ENCODE measurements around the gene SH3RF2. TPM values are rescaled to one million over a fixed set of nuclear protein-coding genes. Genes with fewer than 3 reads are reported as not detected.

The SH3RF2 gene
- total and polyA plus RNA-seq, 7 experiments from 2014 or later, result 0.22 to 0.61 TPM; not detected in 5

GRCh38 chr5:146018514-146019375 is 82.4 kb downstream of the SH3RF2 start:
- Mint-ChIP-seq H3K9me3 (peaks cover 0 to 7% (median 2%) of the 10 kb centered on the region in 11 donors), H3K27me3 (peaks cover 0 to 6% (median 3%) of the 10 kb centered on the region in 5 donors), H3K4me1 (peaks cover 0 to 7% (median 0%) of the 10 kb centered on the region in 7 donors), H3K27ac (no peak overlapping the region), H3K36me3 (no peaks in the 10 kb centered on the region), H3K4me3 (no peak overlapping the region)
- Histone ChIP-seq H3K27me3 (ENCODE audit: control insufficient read depth in 2 of 2, insufficient read depth in 2 of 2, low read length in 2 of 2) (no peaks in the 10 kb centered on the region), H3K36me3 (ENCODE audit: control insufficient read depth in 2 of 3, insufficient read depth in 3 of 3, low read length in 3 of 3) (no peaks in the 10 kb centered on the region), H3K4me3 (ENCODE audit: low read length) (no peak overlapping the region), H3K9me3 (ENCODE audit: control insufficient read depth in 2 of 3, low read length in 3 of 3) (no peaks in the 10 kb centered on the region), H3K27ac (ENCODE audit: low read depth, low read length) (no peak overlapping the region), H3K4me1 (ENCODE audit: control insufficient read depth in 2 of 2, insufficient read depth in 2 of 2, low read length in 2 of 2) (no peaks in the 10 kb centered on the region)
- CTCF ChIA-PET, result no interaction called here
- intact Hi-C loops (cut with micrococcal nuclease), result no loop called here
- POLR2A ChIA-PET, result no interaction called here
- ATAC-seq (no peak), DNase-seq (no peak)

GRCh38 chr5:146020100-146020499 is 83.7 kb downstream of the SH3RF2 start:
- Mint-ChIP-seq H3K9me3 (peaks cover 0 to 7% (median 2%) of the 10 kb centered on the region in 11 donors), H3K27me3 (peaks cover 2 to 9% (median 7%) of the 10 kb centered on the region in 5 donors), H3K4me1 (peaks cover 0 to 7% (median 0%) of the 10 kb centered on the region in 7 donors), H3K27ac (no peak overlapping the region), H3K36me3 (no peaks in the 10 kb centered on the region), H3K4me3 (no peak overlapping the region)
- H3K4me3 ChIP-seq (ENCODE audit: low read length), result no peak overlapping the region
- no peak for DNase-seq
- ChIA-PET CTCF (no interaction called here), POLR2A (no interaction called here)
- H3K27ac ChIP-seq (ENCODE audit: low read depth, low read length), result no peak overlapping the region
- no peaks in the 10 kb centered on the region for H3K9me3 ChIP-seq (ENCODE audit: control insufficient read depth in 2 of 3, low read length in 3 of 3)
- intact Hi-C loops (cut with micrococcal nuclease), result no loop called here
- no peaks in the 10 kb centered on the region for H3K27me3 ChIP-seq (ENCODE audit: control insufficient read depth in 2 of 2, insufficient read depth in 2 of 2, low read length in 2 of 2)
- no peaks in the 10 kb centered on the region for H3K36me3 ChIP-seq (ENCODE audit: control insufficient read depth in 2 of 3, insufficient read depth in 3 of 3, low read length in 3 of 3)
- H3K4me1 ChIP-seq (ENCODE audit: control insufficient read depth in 2 of 2, insufficient read depth in 2 of 2, low read length in 2 of 2), result no peaks in the 10 kb centered on the region
- no peak for ATAC-seq

- Histone ChIP-seq H3K4me3 (ENCODE audit: low read length) (no peak overlapping the region), H3K27me3 (ENCODE audit: control insufficient read depth in 2 of 2, insufficient read depth in 2 of 2, low read length in 2 of 2) (no peaks in the 10 kb centered on the region), H3K27ac (ENCODE audit: low read depth, low read length) (no peak overlapping the region), H3K4me1 (ENCODE audit: control insufficient read depth in 2 of 2, insufficient read depth in 2 of 2, low read length in 2 of 2) (no peaks in the 10 kb centered on the region), H3K9me3 (ENCODE audit: control insufficient read depth in 2 of 3, low read length in 3 of 3) (no peaks in the 10 kb centered on the region), H3K36me3 (ENCODE audit: control insufficient read depth in 2 of 3, insufficient read depth in 3 of 3, low read length in 3 of 3) (no peaks in the 10 kb centered on the region)
- ATAC-seq (no peak), DNase-seq (no peak)
- Mint-ChIP-seq H3K27me3 (peaks cover 4 to 28% (median 10%) of the 10 kb centered on the region in 5 donors), H3K9me3 (no peaks in the 10 kb centered on the region), H3K27ac (no peak overlapping the region), H3K4me1 (no peaks in the 10 kb centered on the region), H3K4me3 (no peak overlapping the region), H3K36me3 (no peaks in the 10 kb centered on the region)
- intact Hi-C loops (cut with micrococcal nuclease), result no loop called here
- CTCF ChIA-PET, result no interaction called here
- POLR2A ChIA-PET, result no interaction called here
Observed at GRCh38 chr5:146024034-146024433, 87.7 kb downstream of the SH3RF2 start.

- no peak overlapping the region for H3K27ac Mint-ChIP-seq
- no peak for ATAC-seq
- no peaks in the 10 kb centered on the region for H3K36me3 ChIP-seq (ENCODE audit: control insufficient read depth in 2 of 3, insufficient read depth in 3 of 3, low read length in 3 of 3)
- H3K4me1 ChIP-seq (ENCODE audit: control insufficient read depth in 2 of 2, insufficient read depth in 2 of 2, low read length in 2 of 2), result no peaks in the 10 kb centered on the region
- no peak overlapping the region for H3K4me3 Mint-ChIP-seq
- H3K9me3 Mint-ChIP-seq, result no peaks in the 10 kb centered on the region
- DNase-seq, result no peak
- H3K4me3 ChIP-seq (ENCODE audit: low read length), result no peak overlapping the region
- intact Hi-C loops (cut with micrococcal nuclease), result no loop called here
- ChIA-PET CTCF (no interaction called here), POLR2A (no interaction called here)
- H3K27me3 ChIP-seq (ENCODE audit: control insufficient read depth in 2 of 2, insufficient read depth in 2 of 2, low read length in 2 of 2), result no peaks in the 10 kb centered on the region
- no peaks in the 10 kb centered on the region for H3K36me3 Mint-ChIP-seq
- no peak overlapping the region for H3K27ac ChIP-seq (ENCODE audit: low read depth, low read length)
- no peaks in the 10 kb centered on the region for H3K9me3 ChIP-seq (ENCODE audit: control insufficient read depth in 2 of 3, low read length in 3 of 3)
- peaks cover 4 to 28% (median 10%) of the 10 kb centered on the region in 5 donors for H3K27me3 Mint-ChIP-seq
- H3K4me1 Mint-ChIP-seq, result no peaks in the 10 kb centered on the region
Observed at GRCh38 chr5:146025114-146025680, 88.8 kb downstream of the SH3RF2 start.

GRCh38 chr5:146025681-146026080 is 89.3 kb downstream of the SH3RF2 start:
- no peaks in the 10 kb centered on the region for H3K36me3 ChIP-seq (ENCODE audit: control insufficient read depth in 2 of 3, insufficient read depth in 3 of 3, low read length in 3 of 3)
- H3K4me3 Mint-ChIP-seq, result no peak overlapping the region
- H3K27me3 Mint-ChIP-seq, result peaks cover 4 to 23% (median 10%) of the 10 kb centered on the region in 5 donors
- no peak overlapping the region for H3K27ac ChIP-seq (ENCODE audit: low read depth, low read length)
- no peaks in the 10 kb centered on the region for H3K9me3 Mint-ChIP-seq
- ChIA-PET POLR2A (no interaction called here), CTCF (no interaction called here)
- H3K36me3 Mint-ChIP-seq, result no peaks in the 10 kb centered on the region
- no peaks in the 10 kb centered on the region for H3K4me1 ChIP-seq (ENCODE audit: control insufficient read depth in 2 of 2, insufficient read depth in 2 of 2, low read length in 2 of 2)
- H3K9me3 ChIP-seq (ENCODE audit: control insufficient read depth in 2 of 3, low read length in 3 of 3), result no peaks in the 10 kb centered on the region
- H3K4me3 ChIP-seq (ENCODE audit: low read length), result no peak overlapping the region
- DNase-seq, result no peak
- H3K27me3 ChIP-seq (ENCODE audit: control insufficient read depth in 2 of 2, insufficient read depth in 2 of 2, low read length in 2 of 2), result no peaks in the 10 kb centered on the region
- ATAC-seq, result no peak
- no peak overlapping the region for H3K27ac Mint-ChIP-seq
- intact Hi-C loops (cut with micrococcal nuclease), result no loop called here
- no peaks in the 10 kb centered on the region for H3K4me1 Mint-ChIP-seq

GRCh38 chr5:146026307-146027010 is 90.1 kb downstream of the SH3RF2 start:
- no peaks in the 10 kb centered on the region for H3K36me3 ChIP-seq (ENCODE audit: control insufficient read depth in 2 of 3, insufficient read depth in 3 of 3, low read length in 3 of 3)
- Mint-ChIP-seq H3K4me3 (no peak overlapping the region), H3K27me3 (peaks cover 4 to 22% (median 10%) of the 10 kb centered on the region in 5 donors), H3K36me3 (no peaks in the 10 kb centered on the region), H3K4me1 (no peaks in the 10 kb centered on the region), H3K9me3 (no peaks in the 10 kb centered on the region), H3K27ac (no peak overlapping the region)
- no peak for DNase-seq
- ChIA-PET CTCF (no interaction called here), POLR2A (no interaction called here)
- no peaks in the 10 kb centered on the region for H3K9me3 ChIP-seq (ENCODE audit: control insufficient read depth in 2 of 3, low read length in 3 of 3)
- H3K27ac ChIP-seq (ENCODE audit: low read depth, low read length), result no peak overlapping the region
- intact Hi-C loops (cut with micrococcal nuclease), result no loop called here
- no peaks in the 10 kb centered on the region for H3K4me1 ChIP-seq (ENCODE audit: control insufficient read depth in 2 of 2, insufficient read depth in 2 of 2, low read length in 2 of 2)
- H3K27me3 ChIP-seq (ENCODE audit: control insufficient read depth in 2 of 2, insufficient read depth in 2 of 2, low read length in 2 of 2), result no peaks in the 10 kb centered on the region
- no peak overlapping the region for H3K4me3 ChIP-seq (ENCODE audit: low read length)
- ATAC-seq, result no peak

Measured in naive thymus-derived CD4-positive, alpha-beta T cell (primary cell).